Measurements from ENCODE around the gene VCL.
"Not testable (repeated sequence)": the region's sequence is repeated elsewhere in the genome, so short reads cannot be mapped to it uniquely, and the experiment has no call there.

The VCL gene

DNA sequence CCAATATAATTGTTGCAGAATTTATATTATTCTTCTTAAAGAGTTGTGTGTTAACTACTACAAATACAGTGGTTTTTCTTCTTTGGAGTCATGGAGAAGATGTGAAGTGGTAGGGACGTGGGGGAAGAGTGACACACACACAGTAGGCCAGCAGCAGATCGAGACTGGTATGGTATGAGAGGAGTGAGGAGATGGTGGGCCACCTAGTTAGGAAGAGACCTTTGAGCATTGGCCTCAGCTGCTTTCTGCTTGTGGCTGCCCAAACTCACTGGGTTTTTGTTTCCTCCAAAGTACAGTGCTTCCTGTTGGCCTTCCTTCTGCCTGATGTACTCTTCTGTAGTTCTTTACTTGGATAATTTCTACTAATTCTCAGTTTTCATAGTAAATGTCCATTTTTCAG lies 14.6 kb downstream of the VCL start:
- peaks cover 27% of the 10 kb centered on the region for H3K4me1 ChIP-seq (ENCODE audit: insufficient read depth, poor library complexity, severe bottlenecking)
- no peak overlapping the region for H3K4me3 ChIP-seq (ENCODE audit: severe bottlenecking)
- ATAC-seq (ENCODE audit: low read depth) (no peak), DNase-seq (ENCODE audit: low spot score) (no peak)
- peak overlapping the region; percentile 36 for H3K27ac ChIP-seq (ENCODE audit: poor library complexity, severe bottlenecking)
- H3K9me3 ChIP-seq (ENCODE audit: severe bottlenecking), result no peaks in the 10 kb centered on the region
- H3K27me3 ChIP-seq (ENCODE audit: insufficient read depth, poor library complexity, severe bottlenecking), result no peaks in the 10 kb centered on the region
- peaks cover 53% of the 10 kb centered on the region for H3K36me3 ChIP-seq (ENCODE audit: low read depth)
- TF ChIP-seq, protein P1, sequence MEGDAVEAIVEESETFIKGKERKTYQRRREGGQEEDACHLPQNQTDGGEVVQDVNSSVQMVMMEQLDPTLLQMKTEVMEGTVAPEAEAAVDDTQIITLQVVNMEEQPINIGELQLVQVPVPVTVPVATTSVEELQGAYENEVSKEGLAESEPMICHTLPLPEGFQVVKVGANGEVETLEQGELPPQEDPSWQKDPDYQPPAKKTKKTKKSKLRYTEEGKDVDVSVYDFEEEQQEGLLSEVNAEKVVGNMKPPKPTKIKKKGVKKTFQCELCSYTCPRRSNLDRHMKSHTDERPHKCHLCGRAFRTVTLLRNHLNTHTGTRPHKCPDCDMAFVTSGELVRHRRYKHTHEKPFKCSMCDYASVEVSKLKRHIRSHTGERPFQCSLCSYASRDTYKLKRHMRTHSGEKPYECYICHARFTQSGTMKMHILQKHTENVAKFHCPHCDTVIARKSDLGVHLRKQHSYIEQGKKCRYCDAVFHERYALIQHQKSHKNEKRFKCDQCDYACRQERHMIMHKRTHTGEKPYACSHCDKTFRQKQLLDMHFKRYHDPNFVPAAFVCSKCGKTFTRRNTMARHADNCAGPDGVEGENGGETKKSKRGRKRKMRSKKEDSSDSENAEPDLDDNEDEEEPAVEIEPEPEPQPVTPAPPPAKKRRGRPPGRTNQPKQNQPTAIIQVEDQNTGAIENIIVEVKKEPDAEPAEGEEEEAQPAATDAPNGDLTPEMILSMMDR (IDR thresholded peaks at IDR 0.05; ENCODE audit: poor library complexity, severe bottlenecking), result no peak

DNA sequence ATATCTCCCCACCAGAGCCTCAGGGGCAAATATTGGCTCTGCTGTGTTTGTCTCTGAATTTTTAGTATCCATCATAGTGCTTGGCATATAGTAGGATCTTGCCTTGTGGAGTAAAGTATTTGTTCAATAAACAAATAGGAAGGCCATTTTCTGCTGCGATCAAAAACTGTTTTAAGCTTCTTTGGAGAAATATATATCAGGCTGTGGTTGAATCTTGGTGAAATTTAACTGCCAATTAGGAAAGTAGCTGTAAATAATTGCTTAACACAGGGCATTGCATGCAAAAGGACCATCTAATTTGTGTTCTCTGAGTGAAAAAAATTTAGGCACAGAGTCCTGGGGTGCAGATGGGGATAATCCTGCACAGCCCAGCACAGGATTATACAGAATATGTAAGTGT lies 15.1 kb downstream of the VCL start:
- DNase-seq (ENCODE audit: low spot score) (no peak), ATAC-seq (ENCODE audit: low read depth) (no peak)
- Histone ChIP-seq H3K4me1 (ENCODE audit: insufficient read depth, poor library complexity, severe bottlenecking) (peaks cover 25% of the 10 kb centered on the region), H3K27me3 (ENCODE audit: insufficient read depth, poor library complexity, severe bottlenecking) (no peaks in the 10 kb centered on the region), H3K36me3 (ENCODE audit: low read depth) (peaks cover 53% of the 10 kb centered on the region), H3K4me3 (ENCODE audit: severe bottlenecking) (no peak overlapping the region), H3K27ac (ENCODE audit: poor library complexity, severe bottlenecking) (no peak overlapping the region), H3K9me3 (ENCODE audit: severe bottlenecking) (no peaks in the 10 kb centered on the region)
- TF ChIP-seq, protein P1 (IDR thresholded peaks at IDR 0.05; ENCODE audit: poor library complexity, severe bottlenecking), result no peak

DNA sequence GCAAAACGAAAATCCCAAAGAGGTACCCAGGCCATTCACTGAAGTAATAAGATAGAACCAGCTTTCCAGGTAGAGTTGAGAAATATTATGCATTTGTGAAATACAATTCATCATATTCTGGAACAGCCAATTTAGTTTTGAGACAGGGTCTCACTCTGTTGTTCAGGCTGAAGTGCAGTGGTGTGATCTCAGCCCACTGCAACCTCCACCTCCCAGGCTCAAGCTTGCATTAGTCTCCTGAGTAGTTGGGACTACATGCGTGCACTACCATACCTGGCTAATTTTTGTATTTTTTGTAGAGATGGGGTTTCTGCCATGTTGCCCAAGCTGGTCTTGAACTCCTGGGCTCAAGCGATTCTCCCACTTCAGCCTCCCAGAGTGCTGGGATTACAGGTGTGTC lies 16.7 kb downstream of the VCL start:
- peaks cover 56% of the 10 kb centered on the region for H3K36me3 ChIP-seq (ENCODE audit: low read depth)
- H3K9me3 ChIP-seq (ENCODE audit: severe bottlenecking); H3K4me3 ChIP-seq (ENCODE audit: severe bottlenecking); H3K27ac ChIP-seq (ENCODE audit: poor library complexity, severe bottlenecking); H3K27me3 ChIP-seq (ENCODE audit: insufficient read depth, poor library complexity, severe bottlenecking); DNase-seq (ENCODE audit: low spot score); ATAC-seq (ENCODE audit: low read depth): not testable (repeated sequence)
- peaks cover 23% of the 10 kb centered on the region for H3K4me1 ChIP-seq (ENCODE audit: insufficient read depth, poor library complexity, severe bottlenecking)

DNA sequence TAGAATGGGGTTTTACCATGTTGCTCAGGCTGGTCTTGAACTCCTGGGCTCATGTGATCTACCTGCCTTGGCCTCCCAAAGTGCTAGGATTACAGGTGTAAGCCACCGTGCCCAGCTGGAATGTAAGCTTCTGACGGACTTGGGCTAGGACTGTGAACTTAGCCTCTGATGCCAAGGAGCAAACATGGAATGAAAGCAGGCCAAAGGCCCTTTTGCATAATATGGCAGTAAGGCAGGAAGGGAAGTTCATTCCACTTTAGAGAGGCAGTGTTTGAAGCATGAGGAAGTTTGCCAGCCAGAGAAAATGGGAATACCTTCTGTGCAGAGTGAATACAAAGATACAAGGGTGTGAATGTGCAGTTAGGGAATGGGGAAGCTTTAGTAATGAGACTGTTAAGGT lies 20.3 kb downstream of the VCL start:
- Histone ChIP-seq H3K4me3 (ENCODE audit: severe bottlenecking) (no peak overlapping the region), H3K9me3 (ENCODE audit: severe bottlenecking) (no peaks in the 10 kb centered on the region), H3K4me1 (ENCODE audit: insufficient read depth, poor library complexity, severe bottlenecking) (peaks cover 17% of the 10 kb centered on the region), H3K36me3 (ENCODE audit: low read depth) (peaks cover 50% of the 10 kb centered on the region), H3K27me3 (ENCODE audit: insufficient read depth, poor library complexity, severe bottlenecking) (no peaks in the 10 kb centered on the region), H3K27ac (ENCODE audit: poor library complexity, severe bottlenecking) (no peak overlapping the region)
- no peak for ATAC-seq (ENCODE audit: low read depth)
- DNase-seq (ENCODE audit: low spot score), result no peak
- TF ChIP-seq, protein P1 (IDR thresholded peaks at IDR 0.05; ENCODE audit: poor library complexity, severe bottlenecking), result no peak

DNA sequence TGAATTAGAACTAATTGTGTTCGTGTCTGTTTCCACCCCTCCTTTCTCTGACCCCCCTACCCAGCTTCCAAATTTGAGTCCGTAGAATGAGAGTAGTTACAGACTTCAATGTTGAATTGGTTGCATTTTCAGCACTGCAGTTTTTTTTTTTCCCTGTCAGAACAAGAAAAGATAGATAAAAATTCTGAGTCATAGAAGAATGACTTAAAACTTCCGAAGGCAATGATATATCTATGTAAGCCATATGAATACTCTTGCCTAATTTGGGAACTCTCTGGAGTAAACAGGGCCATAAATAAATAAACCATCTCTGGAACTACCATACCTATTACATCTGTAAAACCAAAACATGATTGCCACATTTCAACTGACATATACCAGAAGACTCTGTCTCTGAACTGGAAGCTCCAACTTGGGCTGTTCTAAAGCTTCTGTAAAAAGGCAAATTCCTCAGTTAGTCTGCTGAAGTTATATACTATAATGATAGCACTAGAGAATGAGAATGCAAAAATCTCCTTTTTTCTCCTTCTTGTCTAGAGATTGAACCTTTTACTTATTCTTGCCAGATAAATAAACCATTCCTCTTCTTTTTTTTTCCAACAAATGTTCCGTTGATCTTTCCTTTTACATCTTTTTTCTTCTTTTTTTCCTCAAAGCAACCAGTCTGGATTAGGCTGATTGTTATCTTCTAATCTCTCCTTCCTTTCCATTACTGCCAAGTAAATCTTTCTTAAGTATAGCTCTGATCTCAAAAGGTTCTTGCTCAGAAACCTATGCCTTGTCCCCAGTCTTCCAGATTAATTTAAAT lies 23.5 kb downstream of the VCL start:
- DNase-seq (ENCODE audit: low spot score), result no peak
- Histone ChIP-seq H3K36me3 (ENCODE audit: low read depth) (peaks cover 45% of the 10 kb centered on the region), H3K9me3 (ENCODE audit: severe bottlenecking) (no peaks in the 10 kb centered on the region), H3K4me3 (ENCODE audit: severe bottlenecking) (no peak overlapping the region), H3K27ac (ENCODE audit: poor library complexity, severe bottlenecking) (peak overlapping the region; percentile 42), H3K27me3 (ENCODE audit: insufficient read depth, poor library complexity, severe bottlenecking) (no peaks in the 10 kb centered on the region), H3K4me1 (ENCODE audit: insufficient read depth, poor library complexity, severe bottlenecking) (peaks cover 31% of the 10 kb centered on the region)
- TF ChIP-seq, protein P1 (IDR thresholded peaks at IDR 0.05; ENCODE audit: poor library complexity, severe bottlenecking), result no peak
- ATAC-seq (ENCODE audit: low read depth), result peak; percentile 83
